HepG2 (cell line): ENCODE measurements around the gene ITGAE.

Experiments used
- ARID2 ChIP-seq: sonication (generic); formaldehyde crosslinking; IDR thresholded peaks from 2 replicates; pipeline ENCODE4 v1.8.1; 2022; ENCODE audit warnings: mild to moderate bottlenecking, missing genetic modification reagents, borderline replicate concordance
- CTCF ChIP-seq: sonication (generic); formaldehyde crosslinking; IDR thresholded peaks from 2 replicates; pipeline ENCODE4 v1.5.0; 2020; ENCODE audit warnings: mild to moderate bottlenecking, missing genetic modification reagents, moderate library complexity
- ELF4 ChIP-seq: sonication (generic); formaldehyde crosslinking; IDR thresholded peaks from 2 replicates; pipeline ENCODE4 v1.5.0; 2020; ENCODE audit warnings: missing genetic modification reagents, mild to moderate bottlenecking, moderate library complexity, borderline replicate concordance
- FOXM1 ChIP-seq: sonication (generic); formaldehyde crosslinking; IDR thresholded peaks from 2 replicates; pipeline ENCODE4 v1.5.0; 2020; ENCODE audit warnings: missing genetic modification reagents
- HNF4G ChIP-seq, 2 experiments: sonication (generic) in 1 of 2; formaldehyde crosslinking in 1 of 2; IDR thresholded peaks; 2 replicates each; pipeline versions ENCODE4 v1.4.0 to v1.6.1; 2011 to 2020; ENCODE audit warnings: borderline replicate concordance in 2 of 2, low read depth in 2 of 2, mild to moderate bottlenecking in 2 of 2, low read length in 1 of 2, missing genetic modification reagents in 1 of 2, moderate library complexity in 1 of 2
- JUNB ChIP-seq: sonication (generic); formaldehyde crosslinking; IDR thresholded peaks from 2 replicates; pipeline ENCODE4 v1.8.0; 2022; ENCODE audit warnings: missing genetic modification reagents, mild to moderate bottlenecking, borderline replicate concordance
- KDM1A ChIP-seq: IDR thresholded peaks from 2 replicates; pipeline ENCODE4 v1.6.1; 2016; ENCODE audit warnings: missing compliant biosample characterization
- KLF6 ChIP-seq: IDR thresholded peaks from 2 replicates; pipeline ENCODE4 v1.8.0; 2016; ENCODE audit warnings: missing biosample characterization, missing genetic modification reagents
- NFIB ChIP-seq: sonication (generic); formaldehyde crosslinking; IDR thresholded peaks from 2 replicates; pipeline ENCODE4 v1.9.0; 2021; ENCODE audit warnings: missing genetic modification reagents, mild to moderate bottlenecking, borderline replicate concordance
- REL ChIP-seq: sonication (generic); formaldehyde crosslinking; conservative IDR thresholded peaks from 2 replicates; pipeline ENCODE4 v1.8.0; 2022; ENCODE audit warnings: mild to moderate bottlenecking, missing genetic modification reagents, moderate library complexity
- YY1 ChIP-seq: IDR thresholded peaks from 2 replicates; pipeline ENCODE4 v1.6.1; 2011; ENCODE audit warnings: low read length, low read depth, moderate library complexity, mild to moderate bottlenecking; ENCODE audit not compliant: insufficient read depth, insufficient replicate concordance
- ZBTB42 ChIP-seq: sonication (generic); formaldehyde crosslinking; IDR thresholded peaks from 2 replicates; pipeline ENCODE4 v1.5.0; 2020; ENCODE audit warnings: mild to moderate bottlenecking, missing genetic modification reagents
- TF ChIP-seq, protein P1 (sequence below): sonication (generic); formaldehyde crosslinking; IDR thresholded peaks from 2 replicates; pipeline ENCODE4 v1.4.0; 2020; ENCODE audit warnings: missing genetic modification reagents, borderline replicate concordance
- TF ChIP-seq, protein P2 (sequence below): sonication (generic); formaldehyde crosslinking; IDR thresholded peaks from 2 replicates; pipeline ENCODE4 v1.4.0; 2020; ENCODE audit warnings: mild to moderate bottlenecking, missing genetic modification reagents

- TF ChIP-seq, protein P1, sequence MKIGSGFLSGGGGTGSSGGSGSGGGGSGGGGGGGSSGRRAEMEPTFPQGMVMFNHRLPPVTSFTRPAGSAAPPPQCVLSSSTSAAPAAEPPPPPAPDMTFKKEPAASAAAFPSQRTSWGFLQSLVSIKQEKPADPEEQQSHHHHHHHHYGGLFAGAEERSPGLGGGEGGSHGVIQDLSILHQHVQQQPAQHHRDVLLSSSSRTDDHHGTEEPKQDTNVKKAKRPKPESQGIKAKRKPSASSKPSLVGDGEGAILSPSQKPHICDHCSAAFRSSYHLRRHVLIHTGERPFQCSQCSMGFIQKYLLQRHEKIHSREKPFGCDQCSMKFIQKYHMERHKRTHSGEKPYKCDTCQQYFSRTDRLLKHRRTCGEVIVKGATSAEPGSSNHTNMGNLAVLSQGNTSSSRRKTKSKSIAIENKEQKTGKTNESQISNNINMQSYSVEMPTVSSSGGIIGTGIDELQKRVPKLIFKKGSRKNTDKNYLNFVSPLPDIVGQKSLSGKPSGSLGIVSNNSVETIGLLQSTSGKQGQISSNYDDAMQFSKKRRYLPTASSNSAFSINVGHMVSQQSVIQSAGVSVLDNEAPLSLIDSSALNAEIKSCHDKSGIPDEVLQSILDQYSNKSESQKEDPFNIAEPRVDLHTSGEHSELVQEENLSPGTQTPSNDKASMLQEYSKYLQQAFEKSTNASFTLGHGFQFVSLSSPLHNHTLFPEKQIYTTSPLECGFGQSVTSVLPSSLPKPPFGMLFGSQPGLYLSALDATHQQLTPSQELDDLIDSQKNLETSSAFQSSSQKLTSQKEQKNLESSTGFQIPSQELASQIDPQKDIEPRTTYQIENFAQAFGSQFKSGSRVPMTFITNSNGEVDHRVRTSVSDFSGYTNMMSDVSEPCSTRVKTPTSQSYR = no peak
- TF ChIP-seq YY1 (no peak), JUNB (no peak), NFIB (CRISPR knock-in tag) (no peak), FOXM1 (no peak), ZBTB42 (CRISPR knock-in tag) (no peak), KLF6 (CRISPR knock-in tag) (no peak), HNF4G (IDR thresholded peaks at IDR 0.05; ENCODE audit: borderline replicate concordance, low read depth, low read length) (no peak), HNF4G (CRISPR knock-in tag; IDR thresholded peaks at IDR 0.05; ENCODE audit: borderline replicate concordance, low read depth) (no peak), CTCF (CRISPR knock-in tag) (no peak), KDM1A (CRISPR knock-in tag) (no peak), ARID2 (CRISPR knock-in tag) (no peak), ELF4 (CRISPR knock-in tag) (no peak), REL (CRISPR knock-in tag) (no peak)
- TF ChIP-seq, protein P2, sequence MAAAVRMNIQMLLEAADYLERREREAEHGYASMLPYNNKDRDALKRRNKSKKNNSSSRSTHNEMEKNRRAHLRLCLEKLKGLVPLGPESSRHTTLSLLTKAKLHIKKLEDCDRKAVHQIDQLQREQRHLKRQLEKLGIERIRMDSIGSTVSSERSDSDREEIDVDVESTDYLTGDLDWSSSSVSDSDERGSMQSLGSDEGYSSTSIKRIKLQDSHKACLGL (CRISPR knock-in tag) = no peak
Measured at GRCh38 chr17:3828151-3828851, 27.3 kb upstream of the ITGAE start.
